Measurements from ENCODE around the gene ADARB1.

Gene ADARB1

GRCh38 chr21:45074818-45075595, 627 bp downstream of the ADARB1 start:
- in situ Hi-C loops (cut with HindIII; ENCODE audit: low sequenced_read_pairs), result loop anchor here (5.0 kb wide), 2 partner anchors 42 to 58 kb away; no protein-coding TSS in a partner anchor

DNA sequence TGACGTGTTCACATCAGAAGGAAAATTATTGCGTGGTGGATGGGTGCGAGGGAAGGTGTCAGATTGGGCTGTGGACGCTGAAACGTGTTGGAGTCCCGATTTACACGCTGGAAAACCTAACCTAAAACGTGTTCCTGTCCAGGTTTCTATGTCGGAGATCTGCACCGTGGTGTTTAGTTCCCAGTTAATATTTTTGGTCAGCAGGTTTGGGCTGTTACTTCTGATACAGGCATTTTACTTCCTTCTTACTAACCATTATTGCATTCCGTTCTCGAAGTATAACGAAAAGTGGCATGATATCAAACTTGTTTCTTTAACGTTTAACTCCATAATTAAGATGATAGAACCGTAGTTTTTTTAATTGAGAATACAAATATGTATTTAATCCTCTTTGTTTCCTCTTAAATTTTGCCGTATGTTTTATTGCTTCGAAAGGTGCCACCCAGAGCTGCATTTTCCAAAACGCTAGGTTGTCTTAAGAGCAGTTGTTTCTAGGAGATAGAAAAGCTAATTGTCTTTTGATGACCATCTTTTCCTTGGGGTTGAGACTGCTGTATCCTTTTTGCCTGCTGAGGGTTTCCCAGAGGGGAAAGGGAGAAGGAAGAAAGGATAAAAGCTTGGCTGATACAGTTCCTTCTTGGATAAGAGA, 1.3 kb downstream of the ADARB1 start:
- in situ Hi-C loops (cut with HindIII; ENCODE audit: low sequenced_read_pairs), result loop anchor here (5.0 kb wide), 1 partner anchor 58 kb away; no protein-coding TSS in a partner anchor

GRCh38 chr21:45076245-45076711, 1.9 kb downstream of the ADARB1 start:
- in situ Hi-C loops (cut with HindIII; ENCODE audit: low sequenced_read_pairs), result loop anchor here (5.0 kb wide), 1 partner anchor 59 kb away; no protein-coding TSS in a partner anchor

DNA sequence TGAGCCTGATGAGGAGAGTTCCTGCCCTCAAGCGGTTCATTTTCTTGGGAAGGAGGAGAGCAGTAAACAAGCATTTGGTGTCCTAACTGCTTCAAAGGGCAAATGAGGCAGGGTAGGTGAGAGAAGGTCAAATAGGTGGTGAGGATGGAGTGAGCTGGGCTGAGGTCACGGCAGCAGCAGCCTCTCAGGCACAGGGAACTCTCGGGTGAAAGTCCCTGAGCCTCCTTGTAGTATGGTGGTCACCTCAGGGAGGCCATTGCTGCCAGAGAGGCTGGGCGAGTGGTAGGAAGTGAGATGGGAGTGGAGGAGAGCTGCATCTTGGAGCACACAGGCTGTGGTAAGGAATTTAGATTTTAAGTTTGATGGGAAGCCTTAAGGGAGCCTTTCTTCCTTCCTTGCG, 4.0 kb downstream of the ADARB1 start:
- in situ Hi-C loops (cut with HindIII; ENCODE audit: low sequenced_read_pairs), result loop anchor here (5.0 kb wide), 1 partner anchor 61 kb away; no protein-coding TSS in a partner anchor

- in situ Hi-C loops (cut with HindIII; ENCODE audit: low sequenced_read_pairs), result loop anchor here (5.0 kb wide), 1 partner anchor 62 kb away; no protein-coding TSS in a partner anchor
Observed at GRCh38 chr21:45078877-45079281, 4.5 kb downstream of the ADARB1 start.

DNA sequence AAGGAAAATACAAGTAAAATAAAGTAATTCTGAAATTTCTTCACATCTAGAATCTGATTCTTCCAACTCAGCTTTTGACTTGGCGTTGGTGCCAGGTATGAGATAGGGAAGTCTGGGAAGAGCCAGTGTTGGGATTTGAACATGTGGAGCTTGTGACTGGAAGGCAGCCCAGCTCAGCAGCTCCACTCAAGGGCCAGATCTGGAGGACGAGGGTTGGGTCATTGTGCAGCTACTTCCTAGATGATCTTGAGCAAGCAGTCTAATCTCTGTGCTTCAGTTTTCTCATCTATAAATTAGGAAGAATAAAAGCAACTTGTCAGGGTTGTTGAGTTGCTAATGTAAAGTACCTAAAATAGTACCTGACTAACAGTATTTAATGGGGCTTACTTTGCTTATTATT, 5.0 kb downstream of the ADARB1 start:
- in situ Hi-C loops (cut with HindIII; ENCODE audit: low sequenced_read_pairs), result loop anchor here (5.0 kb wide), 1 partner anchor 62 kb away; no protein-coding TSS in a partner anchor

DNA sequence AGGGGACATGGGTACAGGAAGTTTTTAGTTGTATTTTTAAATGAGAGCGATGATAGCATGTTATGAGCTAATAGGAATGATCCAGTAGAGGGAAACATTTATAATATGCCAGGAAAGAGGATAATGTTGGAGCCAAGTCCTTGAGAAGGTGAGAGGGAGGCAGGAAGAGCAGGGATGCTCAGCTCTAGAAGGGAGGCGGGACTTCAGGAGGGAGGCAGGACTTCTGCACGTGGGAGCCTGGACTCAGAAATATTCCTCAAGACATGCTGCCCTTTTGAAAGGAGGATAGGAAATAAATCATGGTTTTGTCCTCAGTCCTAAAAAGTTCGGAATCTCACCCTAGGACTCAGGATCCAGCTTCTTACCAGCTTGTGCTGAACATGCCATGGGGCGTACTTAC, 5.9 kb downstream of the ADARB1 start:
- in situ Hi-C loops (cut with HindIII; ENCODE audit: low sequenced_read_pairs), result no loop called here

DNA sequence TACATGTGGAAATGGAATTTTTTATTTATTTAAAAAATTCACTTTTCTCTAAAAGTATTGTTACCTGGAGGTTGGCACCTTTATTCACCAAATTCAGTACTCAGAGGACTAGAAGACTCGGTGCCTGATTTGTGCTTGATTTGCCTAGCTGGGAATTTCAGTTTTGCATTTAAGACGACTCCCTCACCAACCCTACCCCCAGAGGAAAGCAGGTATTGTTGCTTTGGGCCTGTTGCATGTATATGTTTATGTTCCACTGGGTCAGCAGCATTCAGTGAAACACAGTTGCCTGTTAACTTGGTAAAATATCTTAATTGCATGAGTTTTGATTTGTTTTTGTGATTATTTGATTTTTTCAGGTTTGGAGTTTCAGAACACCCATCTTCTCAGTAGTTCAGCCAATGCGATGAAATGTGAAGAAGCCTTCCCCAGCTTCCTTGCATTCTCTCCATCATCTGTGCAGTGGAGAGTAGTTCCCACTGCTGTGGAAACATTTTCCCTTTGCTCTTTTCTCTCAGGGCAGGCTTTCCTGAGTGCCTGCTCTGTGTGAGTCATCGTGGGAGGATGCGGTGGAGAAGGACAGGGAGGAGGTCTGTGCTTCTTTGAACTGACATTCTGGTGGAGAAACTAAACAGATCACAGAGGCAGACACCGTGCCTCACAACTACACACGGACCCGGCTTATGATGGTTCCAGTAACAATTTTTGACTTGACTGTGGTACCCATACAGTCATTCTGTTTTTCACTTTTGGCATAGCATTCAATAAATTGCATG, 6.4 kb downstream of the ADARB1 start:
- in situ Hi-C loops (cut with HindIII; ENCODE audit: low sequenced_read_pairs), result no loop called here

GRCh38 chr21:45081636-45082035, 7.3 kb downstream of the ADARB1 start:
- in situ Hi-C loops (cut with HindIII; ENCODE audit: low sequenced_read_pairs), result no loop called here

- in situ Hi-C loops (cut with HindIII; ENCODE audit: low sequenced_read_pairs), result no loop called here
Observed at GRCh38 chr21:45082736-45083135, 8.4 kb downstream of the ADARB1 start.

DNA sequence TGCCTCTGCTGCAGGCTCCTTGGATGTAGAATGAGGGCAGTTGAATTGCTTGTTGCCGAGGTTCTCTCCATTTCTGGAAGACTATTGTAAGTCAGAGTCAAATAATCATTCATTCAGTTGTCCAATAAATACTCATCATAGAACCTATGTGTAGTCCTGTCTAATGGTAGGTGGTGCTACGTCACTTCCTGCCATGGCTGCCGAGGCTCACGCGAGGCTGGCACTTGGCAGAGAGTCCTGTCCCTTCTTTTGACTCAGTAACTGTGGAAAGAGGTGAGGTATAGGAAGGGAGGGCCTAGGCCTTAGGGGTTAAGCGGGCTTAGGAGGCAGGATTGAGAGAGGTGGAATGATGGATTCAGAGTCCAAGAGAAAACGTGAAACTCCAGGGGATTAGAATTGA, 9.7 kb downstream of the ADARB1 start:
- in situ Hi-C loops (cut with HindIII; ENCODE audit: low sequenced_read_pairs), result no loop called here

GRCh38 chr21:45084881-45085536, 10.6 kb downstream of the ADARB1 start:
- in situ Hi-C loops (cut with HindIII; ENCODE audit: low sequenced_read_pairs), result loop anchor here (5.0 kb wide), 1 partner anchor 47 kb away; no protein-coding TSS in a partner anchor

- in situ Hi-C loops (cut with HindIII; ENCODE audit: low sequenced_read_pairs), result loop anchor here (5.0 kb wide), 1 partner anchor 47 kb away; no protein-coding TSS in a partner anchor
Observed at GRCh38 chr21:45085700-45086099, 11.3 kb downstream of the ADARB1 start.

- in situ Hi-C loops (cut with HindIII; ENCODE audit: low sequenced_read_pairs), result loop anchor here (5.0 kb wide), 1 partner anchor 46 kb away; no protein-coding TSS in a partner anchor
Observed at GRCh38 chr21:45086337-45086958, 12.1 kb downstream of the ADARB1 start.

DNA sequence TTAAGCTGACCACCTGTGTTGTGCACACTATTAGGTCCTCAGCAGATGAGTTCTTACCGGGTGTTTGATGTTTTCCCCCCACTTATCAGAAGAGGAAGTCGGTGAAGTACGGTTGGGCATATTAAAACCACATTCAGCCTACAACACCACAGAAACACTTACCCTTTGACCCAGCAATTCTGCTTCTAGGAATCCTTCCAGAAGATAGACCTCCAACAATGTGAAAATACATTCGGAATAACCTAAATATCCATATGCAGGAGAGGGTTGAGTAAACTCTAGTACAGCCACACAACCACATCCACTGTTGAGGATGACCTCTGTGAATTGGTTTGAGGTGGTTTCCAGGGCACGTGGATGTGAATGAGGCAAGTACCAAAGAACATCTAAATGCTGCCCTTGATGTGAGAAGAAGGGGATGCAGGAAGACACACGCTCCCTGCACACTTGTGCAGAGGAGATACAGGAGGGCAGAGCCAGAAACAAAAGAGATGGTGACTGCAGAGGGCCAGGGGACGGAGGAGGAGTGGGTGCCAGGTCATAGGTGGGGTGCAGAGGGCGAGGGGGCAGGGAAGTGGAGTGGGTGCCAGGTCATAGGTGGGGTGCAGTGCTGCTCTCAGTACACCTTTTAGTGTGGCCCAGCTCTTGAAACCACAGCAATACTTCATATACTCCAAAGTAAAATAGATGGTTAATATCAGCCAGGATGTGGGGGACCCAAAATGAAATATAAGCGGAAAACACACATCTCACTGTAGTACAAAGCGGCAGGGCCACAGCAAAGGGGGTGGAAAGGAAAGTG, 12.8 kb downstream of the ADARB1 start:
- in situ Hi-C loops (cut with HindIII; ENCODE audit: low sequenced_read_pairs), result loop anchor here (5.0 kb wide), 1 partner anchor 45 kb away; no protein-coding TSS in a partner anchor

- in situ Hi-C loops (cut with HindIII; ENCODE audit: low sequenced_read_pairs), result loop anchor here (5.0 kb wide), 1 partner anchor 44 kb away; no protein-coding TSS in a partner anchor
Observed at GRCh38 chr21:45088116-45088515, 13.7 kb downstream of the ADARB1 start.

DNA sequence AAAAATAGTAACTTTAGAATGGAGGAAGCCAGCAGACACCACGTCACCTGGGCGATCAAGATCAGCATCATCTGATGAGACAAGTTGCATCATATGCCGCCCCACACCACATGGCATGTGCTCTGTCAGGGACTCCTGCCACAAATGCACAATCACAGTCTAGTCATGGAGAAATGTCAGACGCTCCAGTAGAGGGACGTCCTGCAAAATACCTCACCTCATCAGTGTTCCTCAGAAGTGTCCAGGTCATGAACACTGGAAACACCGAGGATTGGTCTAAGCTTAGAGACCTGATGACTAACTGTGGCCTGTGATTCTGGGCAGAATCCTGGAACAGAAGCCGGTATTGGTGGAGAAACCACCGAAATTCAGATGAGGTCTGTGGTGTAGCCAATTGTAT, 14.3 kb downstream of the ADARB1 start:
- in situ Hi-C loops (cut with HindIII; ENCODE audit: low sequenced_read_pairs), result loop anchor here (5.0 kb wide), 1 partner anchor 44 kb away; no protein-coding TSS in a partner anchor

DNA sequence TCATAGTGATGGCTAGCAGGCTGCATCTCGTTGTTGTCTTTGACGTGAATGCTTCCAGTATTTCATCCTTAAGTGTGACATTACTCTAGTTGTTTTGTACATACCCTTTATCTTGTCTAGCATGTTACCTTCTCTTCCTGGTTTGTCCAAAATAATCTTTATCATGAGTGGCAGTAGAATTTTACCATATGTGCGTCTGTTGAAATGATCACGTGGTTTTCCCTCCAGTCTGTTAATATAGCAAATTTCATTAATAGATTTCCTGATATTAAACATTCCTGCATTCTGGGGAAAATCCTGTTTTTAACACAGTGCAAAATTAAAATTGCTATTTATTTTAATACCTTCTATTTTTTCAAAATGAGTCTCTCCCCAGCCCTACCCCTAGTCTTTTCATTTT, 15.6 kb downstream of the ADARB1 start:
- in situ Hi-C loops (cut with HindIII; ENCODE audit: low sequenced_read_pairs), result loop anchor here (5.0 kb wide), 1 partner anchor 42 kb away; no protein-coding TSS in a partner anchor

DNA sequence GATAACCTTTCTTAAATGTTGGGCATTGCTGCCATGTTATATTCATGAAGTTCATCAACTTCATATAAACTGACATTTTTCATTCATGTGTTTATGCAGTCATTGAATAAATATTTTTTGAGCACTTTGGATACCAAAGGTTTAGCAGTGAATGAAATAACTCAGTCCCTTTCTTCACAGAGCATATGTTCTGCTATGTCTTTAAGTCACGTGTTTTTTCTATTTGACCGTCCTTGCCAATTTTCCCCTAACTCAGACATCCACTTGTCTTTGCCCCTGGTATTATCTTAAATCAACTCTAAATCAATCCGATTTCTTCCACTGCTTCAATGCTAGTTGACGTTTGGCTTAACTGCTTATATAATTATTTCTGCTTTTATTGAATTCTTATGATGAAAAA, 16.6 kb downstream of the ADARB1 start:
- in situ Hi-C loops (cut with HindIII; ENCODE audit: low sequenced_read_pairs), result no loop called here

Data from endothelial cell of hepatic sinusoid (primary cell).